IMR-90 (cell line): ENCODE results near the gene BRAP. TPM values are rescaled to one million over a fixed set of nuclear protein-coding genes. Genes with fewer than 3 reads are reported as not detected.

ENCODE experiments used
- ATAC-seq: fragments of 200-7000 bp; cut with Tn5 transposase; 2 replicates; pipeline ENCODE4 v1.9.1; 2020; ENCODE audit warnings: low read depth, mild to moderate bottlenecking, moderate library complexity
- Bru-seq: library from RNA; stranded (reverse); fragments of 400-500 nt; gene quantifications from one replicate; lab custom pipeline; 2021; lab: Mats Ljungman, UMichigan
- BruChase-seq, 2 experiments: library from RNA; stranded (reverse); fragments of 400-500 nt; gene quantifications; one replicate each; lab custom pipeline; 2021; lab: Mats Ljungman, UMichigan
- BruUV-seq: library from RNA; stranded (reverse); fragments of 400-500 nt; replicated peaks from 2 replicates; lab custom pipeline; 2021; lab: Mats Ljungman, UMichigan
- CTCF ChIA-PET: fragments of 300-600 bp; formaldehyde crosslinking; extraction: SDS; loops from one replicate; lab custom pipeline; 2021; ENCODE audit warnings: antibody characterized with exemption; lab: Yijun Ruan, JAX
- POLR2A ChIA-PET: fragments of 300-600 bp; sonication (Branson Sonifier 250); formaldehyde crosslinking; loops from one replicate; lab custom pipeline; 2022; ENCODE audit warnings: antibody characterized with exemption; ENCODE audit not compliant: unreplicated experiment; lab: Charles Lee
- DNase-seq: peaks from one replicate; pipeline ENCODE4 v3.0.0; 2013
- H2AFZ ChIP-seq: replicated peaks from 2 replicates; pipeline ENCODE3; 2013; ENCODE audit warnings: low read length, mild to moderate bottlenecking; ENCODE audit not compliant: poor library complexity
- H2AK5ac ChIP-seq: 2 replicates; pipeline ENCODE4 v1.6.1; 2013; ENCODE audit warnings: low read depth, low read length, inconsistent platforms
- H2AK9ac ChIP-seq: replicated peaks from 2 replicates; pipeline ENCODE3; 2013; ENCODE audit warnings: mild to moderate bottlenecking, low read depth, low read length, moderate library complexity; ENCODE audit not compliant: poor library complexity
- H2BK120ac ChIP-seq: 2 replicates; pipeline ENCODE4 v1.6.1; 2013; ENCODE audit warnings: low read depth, low read length, inconsistent platforms
- H2BK15ac ChIP-seq: 3 replicates; pipeline ENCODE4 v1.6.1; 2013; ENCODE audit warnings: low read depth, low read length, inconsistent platforms
- H2BK20ac ChIP-seq: 2 replicates; pipeline ENCODE4 v1.6.1; 2013; ENCODE audit warnings: low read depth, mild to moderate bottlenecking, inconsistent platforms, low read length, moderate library complexity
- H2BK5ac ChIP-seq: 2 replicates; pipeline ENCODE4 v1.6.1; 2013; ENCODE audit warnings: mild to moderate bottlenecking, low read depth, low read length, inconsistent platforms; ENCODE audit not compliant: poor library complexity, severe bottlenecking
- H3K14ac ChIP-seq: replicated peaks from 2 replicates; pipeline ENCODE4 v1.6.1; 2013; ENCODE audit warnings: low read depth, low read length, inconsistent platforms
- H3K18ac ChIP-seq: 2 replicates; pipeline ENCODE4 v1.6.1; 2013; ENCODE audit warnings: low read depth, low read length, control low read depth
- H3K23ac ChIP-seq: 2 replicates; pipeline ENCODE4 v1.6.1; 2013; ENCODE audit warnings: low read depth, low read length, inconsistent platforms
- H3K27ac ChIP-seq: 2 replicates; pipeline ENCODE4 v1.5.1; 2013; ENCODE audit warnings: mild to moderate bottlenecking, control low read depth, low read length; ENCODE audit not compliant: insufficient read depth
- H3K27me3 ChIP-seq: 2 replicates; pipeline ENCODE4 v1.6.1; 2013; ENCODE audit warnings: low read length; ENCODE audit not compliant: control insufficient read depth, insufficient read depth
- H3K36me3 ChIP-seq: 2 replicates; pipeline ENCODE4 v1.6.1; 2013; ENCODE audit warnings: low read length, mixed read lengths; ENCODE audit not compliant: control insufficient read depth, insufficient read depth
- H3K4ac ChIP-seq: 2 replicates; pipeline ENCODE4 v1.6.1; 2013; ENCODE audit warnings: low read depth, low read length, inconsistent platforms
- H3K4me1 ChIP-seq: 2 replicates; pipeline ENCODE4 v1.6.1; 2013; ENCODE audit warnings: low read length, mixed read lengths; ENCODE audit not compliant: control insufficient read depth, insufficient read depth
- H3K4me2 ChIP-seq: 2 replicates; pipeline ENCODE4 v1.6.1; 2013; ENCODE audit warnings: low read depth, mild to moderate bottlenecking, control low read depth, low read length, moderate library complexity
- H3K4me3 ChIP-seq: 2 replicates; pipeline ENCODE4 v1.5.1; 2013; ENCODE audit warnings: low read depth, mild to moderate bottlenecking, control low read depth, low read length, moderate library complexity; ENCODE audit not compliant: insufficient read depth
- H3K56ac ChIP-seq: 2 replicates; pipeline ENCODE4 v1.6.1; 2013; ENCODE audit warnings: low read length, inconsistent platforms; ENCODE audit not compliant: insufficient read depth; ENCODE audit errors: extremely low read depth
- H3K79me1 ChIP-seq, 2 experiments: 2 replicates each; pipeline ENCODE4 v1.6.1; 2013; ENCODE audit warnings: low read length in 2 of 2, inconsistent platforms in 1 of 2, low read depth in 1 of 2
- H3K9ac ChIP-seq: 2 replicates; pipeline ENCODE4 v1.6.1; 2013; ENCODE audit warnings: low read depth, low read length, control low read depth
- H3K9me1 ChIP-seq: 2 replicates; pipeline ENCODE4 v1.6.1; 2013; ENCODE audit warnings: low read length, inconsistent platforms; ENCODE audit not compliant: insufficient read depth
- H3K9me3 ChIP-seq: 2 replicates; pipeline ENCODE4 v1.6.1; 2013; ENCODE audit warnings: low read length; ENCODE audit not compliant: control insufficient read depth, insufficient read depth
- H4K20me1 ChIP-seq: 2 replicates; pipeline ENCODE4 v1.6.1; 2013; ENCODE audit warnings: low read length, inconsistent platforms; ENCODE audit not compliant: insufficient read depth
- H4K5ac ChIP-seq: 2 replicates; pipeline ENCODE4 v1.6.1; 2013; ENCODE audit warnings: mild to moderate bottlenecking, low read depth, low read length, control low read depth
- H4K8ac ChIP-seq, 2 experiments: 2 replicates each; pipeline ENCODE4 v1.6.1; 2013; ENCODE audit warnings: low read depth in 2 of 2, low read length in 2 of 2, control low read depth in 1 of 2, inconsistent platforms in 1 of 2
- H4K91ac ChIP-seq: 2 replicates; pipeline ENCODE4 v1.6.1; 2013; ENCODE audit warnings: low read depth, low read length, inconsistent platforms; ENCODE audit not compliant: insufficient read depth
- BHLHE40 ChIP-seq: fragments of 150-350 bp; IDR thresholded peaks from 2 replicates; pipeline ENCODE4 v1.6.1; 2016; ENCODE audit warnings: mild to moderate bottlenecking, low read depth, low read length
- FOS ChIP-seq: fragments of 150-350 bp; IDR thresholded peaks from 2 replicates; pipeline ENCODE4 v1.6.1; 2016; ENCODE audit warnings: low read depth, low read length
- MAFK ChIP-seq: IDR thresholded peaks from 2 replicates; pipeline ENCODE4 v1.6.1; 2012; ENCODE audit warnings: low read depth, low read length, improper control_type of control experiment
- MAZ ChIP-seq: IDR thresholded peaks from 2 replicates; pipeline ENCODE4 v1.6.1; 2012; ENCODE audit warnings: low read depth, mild to moderate bottlenecking, low read length, improper control_type of control experiment, moderate library complexity, borderline replicate concordance
- MXI1 ChIP-seq: IDR thresholded peaks from 2 replicates; pipeline ENCODE4 v1.6.1; 2012; ENCODE audit warnings: low read depth, mild to moderate bottlenecking, low read length, moderate library complexity, borderline replicate concordance
- RAD21 ChIP-seq: IDR thresholded peaks from 2 replicates; pipeline ENCODE4 v1.6.1; 2012; ENCODE audit warnings: low read length, improper control_type of control experiment
- RCOR1 ChIP-seq: IDR thresholded peaks from 2 replicates; pipeline ENCODE4 v1.6.1; 2012; ENCODE audit warnings: mild to moderate bottlenecking, low read length, improper control_type of control experiment; ENCODE audit not compliant: insufficient replicate concordance
- USF2 ChIP-seq: fragments of 150-350 bp; IDR thresholded peaks from 2 replicates; pipeline ENCODE4 v1.6.1; 2017; ENCODE audit warnings: mild to moderate bottlenecking, antibody characterized with exemption, low read length, low read depth
- WGBS, 2 experiments: methylation state at CpG; one replicate each; pipeline versions ENCODE4 v1.1.5 to v1.1.7; 2013; ENCODE audit warnings: missing lambda C conversion rate in 2 of 2; ENCODE audit not compliant: insufficient read length in 1 of 2; ENCODE audit errors: extremely low coverage in 2 of 2; 5-methylcytosine and 5-hydroxymethylcytosine counted together
- dilution Hi-C: fragments of 300-500 bp; cut with HindIII; formaldehyde crosslinking; loops from one replicate; pipeline ENCODE4 v1.14.3; 2018; ENCODE audit warnings: low sequenced_read_pairs; ENCODE audit not compliant: unreplicated experiment
- in situ Hi-C: fragments of 300-500 bp; cut with MboI; formaldehyde crosslinking; loops from 3 replicates; pipeline ENCODE4 v1.14.3; 2019; ENCODE audit warnings: low sequenced_read_pairs, inconsistent platforms, mixed read lengths
- intact Hi-C: fragments of 100-400 bp; cut with micrococcal nuclease; formaldehyde crosslinking; loops from 2 replicates; pipeline ENCODE4 v1.10.0; 2022
- long read RNA-seq: library from polyadenylated mRNA; unstranded; transcript quantifications from one replicate; pipeline ENCODE4 v2.0.0, GENCODE V29; 2021; ENCODE audit not compliant: unreplicated experiment
- polyA plus RNA-seq, 3 experiments: library from polyadenylated mRNA; depleted of rRNA; stranded (reverse); fragments of >200 nt; gene quantifications; 2 replicates each; pipeline ENCODE4 v1.2.3, GENCODE V29; 2012; ENCODE audit warnings: low replicate concordance in 1 of 3
- total RNA-seq: library from RNA; depleted of rRNA; stranded (reverse); fragments of >200 nt; gene quantifications from 2 replicates; pipeline ENCODE4 v1.2.3, GENCODE V29; 2012; rRNA removed
- TF ChIP-seq, protein P1 (sequence below): conservative IDR thresholded peaks from 2 replicates; pipeline ENCODE4 v1.5.1; 2012; ENCODE audit warnings: mild to moderate bottlenecking, low read depth, low read length, improper control_type of control experiment
- TF ChIP-seq, protein P2 (sequence below): fragments of 150-350 bp; IDR thresholded peaks from 2 replicates; pipeline ENCODE4 v1.6.1; 2016; ENCODE audit warnings: low read depth, mild to moderate bottlenecking, low read length, moderate library complexity, borderline replicate concordance

The BRAP gene
- 17.2 and 23.6 TPM in 2 replicates for total RNA-seq
- polyA plus RNA-seq (2012; rRNA removed), result 9.6 and 10.3 TPM in 2 replicates
- polyA plus RNA-seq (2012; cell fraction: cytosol; rRNA removed), result 4.2 and 9.8 TPM in 2 replicates
- polyA plus RNA-seq (2012; cell fraction: nucleus; rRNA removed; ENCODE audit: low replicate concordance), result 3.1 and 9.2 TPM in 2 replicates
- percentile 72 among the genes with signal in this experiment for Bru-seq, nascent RNA
- BruChase-seq, experiment 1, labeled RNA remaining after a 6-hour chase, result percentile 75 among the genes with signal in this experiment
- BruChase-seq, experiment 2, labeled RNA remaining after a 2-hour chase, result percentile 67 among the genes with signal in this experiment
- long read RNA-seq, full-length matches to known transcripts, result 33 of 47 reads
- long read RNA-seq, partial matches to known transcripts, result 4 of 47 reads
- long read RNA-seq, other reads (novel, unspliced or antisense), result 10 of 47 reads

DNA sequence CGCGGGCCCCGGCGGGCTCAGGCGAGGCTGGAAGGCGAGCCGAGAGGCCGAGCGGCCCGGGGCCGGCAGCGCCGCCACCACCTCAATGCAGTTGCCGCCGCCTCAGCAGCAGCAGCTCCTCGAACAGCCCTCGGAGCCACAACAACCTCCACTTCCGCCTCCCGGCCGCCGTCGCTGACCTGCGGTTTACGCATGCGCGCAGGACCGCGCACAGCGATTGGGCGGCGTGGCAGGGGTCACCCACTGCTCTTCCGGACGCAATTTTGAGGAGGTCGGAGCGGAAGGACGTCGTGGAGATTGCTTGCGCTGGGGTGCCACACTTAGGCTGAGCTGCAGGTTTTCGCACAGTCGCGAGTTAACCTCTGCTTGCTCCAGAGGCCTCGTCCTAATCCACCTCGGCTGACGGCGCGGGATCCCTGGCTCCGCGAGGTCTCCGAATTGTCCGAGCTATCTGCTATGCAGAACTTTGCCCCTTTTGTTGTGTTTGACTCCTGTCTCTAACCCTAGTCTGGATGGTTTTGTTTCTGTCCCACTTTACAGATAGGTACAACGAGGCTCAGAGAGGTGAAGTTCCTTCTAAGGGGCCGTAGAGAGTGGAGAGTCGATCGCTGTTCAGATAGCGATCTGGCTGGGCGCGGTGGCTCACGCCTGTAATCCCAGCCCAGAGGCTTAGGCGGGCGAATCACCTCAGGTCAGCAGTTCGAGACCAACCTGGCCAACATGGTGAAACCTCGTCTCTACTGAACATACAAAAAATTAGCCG lies at the start of gene BRAP, which contains the start of gene ACAD10:
Gene BRAP, minus strand, starts transcription at position 146 of the 763 bp plus-strand sequence. CDS start 164 bp downstream, outside the sequence.
Gene ACAD10, plus strand, starts transcription at position 243 of the 763 bp plus-strand sequence. CDS start 6,657 bp downstream, outside the sequence.
- no peaks in the 10 kb centered on the region for H3K27me3 ChIP-seq
- dilution Hi-C loops (no loop called here), in situ Hi-C loops (no loop called here), intact Hi-C loops (loop anchor here (5.0 kb wide), 1 partner anchor 126 kb away; no protein-coding TSS in a partner anchor)
- BruUV-seq, result TSS peak; percentile 71
- H4K5ac ChIP-seq, result peak within 1 kb of the TSS; percentile 98
- 0 out of 3 replicates have a peak within 1 kb of the TSS, but pooled peaks have one; percentile 41 for H2BK15ac ChIP-seq
- H3K27ac ChIP-seq, result peak within 1 kb of the TSS; percentile 92
- peak within 1 kb of the TSS; percentile 95 for H3K4me2 ChIP-seq
- H2AK5ac ChIP-seq, result peak within 1 kb of the TSS; percentile 82
- peak within 1 kb of the TSS; percentile 97 for H3K4me3 ChIP-seq
- no peaks in the 10 kb centered on the region for H3K9me3 ChIP-seq
- H3K18ac ChIP-seq, result peak within 1 kb of the TSS; percentile 59
- ChIA-PET POLR2A (no interaction called here), CTCF (interaction anchor here (0.6 kb wide), 1 partner anchor 25 kb away, joined by 3 read pairs; no protein-coding TSS in a partner anchor)
- H3K9me1 ChIP-seq, result no peaks in the 10 kb centered on the region; the same call in 1 of the 2 replicates
- H2BK5ac ChIP-seq, result peak within 1 kb of the TSS; percentile 66
- peak within 1 kb of the TSS; percentile 21 for H2BK120ac ChIP-seq
- peak within 1 kb of the TSS; percentile 79 for H4K91ac ChIP-seq
- peaks cover 16 to 42% of the 10 kb centered on the region in 2 experiments for H3K79me1 ChIP-seq
- H2AK9ac ChIP-seq, result peak within 1 kb of the TSS; percentile 96
- H2BK20ac ChIP-seq, result peak within 1 kb of the TSS; percentile 44; the same call in 1 of the 2 replicates
- H3K9ac ChIP-seq, result peak within 1 kb of the TSS; percentile 94
- DNase-seq (peak; percentile 92), ATAC-seq (peak; percentile 96)
- H3K36me3 ChIP-seq, result peaks cover 13% of the 10 kb centered on the region
- H3K56ac ChIP-seq, result peak within 1 kb of the TSS; percentile 86
- H3K14ac ChIP-seq, result peak within 1 kb of the TSS; percentile 96
- peak within 1 kb of the TSS; percentile 89 for H3K23ac ChIP-seq
- peaks cover 2% of the 10 kb centered on the region for H3K4me1 ChIP-seq
- H4K8ac ChIP-seq, result peak within 1 kb of the TSS; percentile 90 to 98
- peak within 1 kb of the TSS; percentile 98 for H2AFZ ChIP-seq
- peaks cover 4% of the 10 kb centered on the region for H4K20me1 ChIP-seq
- 0% methylated on average over 35 of the region's 63 CpGs; no CpG with 5 or more reads in 1 of the 2 experiments for whole genome bisulfite sequencing, 2 experiments
- H3K4ac ChIP-seq, result peak within 1 kb of the TSS; percentile 91
- TF ChIP-seq RCOR1 (peak; percentile 55), BHLHE40 (no peak), FOS (0 out of 2 replicates have a peak, but pooled peaks have one; percentile 1), USF2 (no peak; the same call in 1 of the 2 replicates), MAFK (no peak), RAD21 (no peak; the same call in 1 of the 2 replicates), MXI1 (peak; percentile 46; the same call in 1 of the 2 replicates), MAZ (no peak; the same call in 1 of the 2 replicates)
- TF ChIP-seq, protein P1, sequence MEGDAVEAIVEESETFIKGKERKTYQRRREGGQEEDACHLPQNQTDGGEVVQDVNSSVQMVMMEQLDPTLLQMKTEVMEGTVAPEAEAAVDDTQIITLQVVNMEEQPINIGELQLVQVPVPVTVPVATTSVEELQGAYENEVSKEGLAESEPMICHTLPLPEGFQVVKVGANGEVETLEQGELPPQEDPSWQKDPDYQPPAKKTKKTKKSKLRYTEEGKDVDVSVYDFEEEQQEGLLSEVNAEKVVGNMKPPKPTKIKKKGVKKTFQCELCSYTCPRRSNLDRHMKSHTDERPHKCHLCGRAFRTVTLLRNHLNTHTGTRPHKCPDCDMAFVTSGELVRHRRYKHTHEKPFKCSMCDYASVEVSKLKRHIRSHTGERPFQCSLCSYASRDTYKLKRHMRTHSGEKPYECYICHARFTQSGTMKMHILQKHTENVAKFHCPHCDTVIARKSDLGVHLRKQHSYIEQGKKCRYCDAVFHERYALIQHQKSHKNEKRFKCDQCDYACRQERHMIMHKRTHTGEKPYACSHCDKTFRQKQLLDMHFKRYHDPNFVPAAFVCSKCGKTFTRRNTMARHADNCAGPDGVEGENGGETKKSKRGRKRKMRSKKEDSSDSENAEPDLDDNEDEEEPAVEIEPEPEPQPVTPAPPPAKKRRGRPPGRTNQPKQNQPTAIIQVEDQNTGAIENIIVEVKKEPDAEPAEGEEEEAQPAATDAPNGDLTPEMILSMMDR, result no peak
- TF ChIP-seq, protein P2, sequence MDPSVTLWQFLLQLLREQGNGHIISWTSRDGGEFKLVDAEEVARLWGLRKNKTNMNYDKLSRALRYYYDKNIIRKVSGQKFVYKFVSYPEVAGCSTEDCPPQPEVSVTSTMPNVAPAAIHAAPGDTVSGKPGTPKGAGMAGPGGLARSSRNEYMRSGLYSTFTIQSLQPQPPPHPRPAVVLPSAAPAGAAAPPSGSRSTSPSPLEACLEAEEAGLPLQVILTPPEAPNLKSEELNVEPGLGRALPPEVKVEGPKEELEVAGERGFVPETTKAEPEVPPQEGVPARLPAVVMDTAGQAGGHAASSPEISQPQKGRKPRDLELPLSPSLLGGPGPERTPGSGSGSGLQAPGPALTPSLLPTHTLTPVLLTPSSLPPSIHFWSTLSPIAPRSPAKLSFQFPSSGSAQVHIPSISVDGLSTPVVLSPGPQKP, result 0 out of 2 replicates have a peak, but pooled peaks have one; percentile 10
